ENCODE results near the gene RPS6KB2. TPM values are rescaled to one million over a fixed set of nuclear protein-coding genes. Genes with fewer than 3 reads are reported as not detected.

Gene RPS6KB2
- total and polyA plus RNA-seq, 2 experiments from 2014 or later = 65.0 to 105 TPM

DNA sequence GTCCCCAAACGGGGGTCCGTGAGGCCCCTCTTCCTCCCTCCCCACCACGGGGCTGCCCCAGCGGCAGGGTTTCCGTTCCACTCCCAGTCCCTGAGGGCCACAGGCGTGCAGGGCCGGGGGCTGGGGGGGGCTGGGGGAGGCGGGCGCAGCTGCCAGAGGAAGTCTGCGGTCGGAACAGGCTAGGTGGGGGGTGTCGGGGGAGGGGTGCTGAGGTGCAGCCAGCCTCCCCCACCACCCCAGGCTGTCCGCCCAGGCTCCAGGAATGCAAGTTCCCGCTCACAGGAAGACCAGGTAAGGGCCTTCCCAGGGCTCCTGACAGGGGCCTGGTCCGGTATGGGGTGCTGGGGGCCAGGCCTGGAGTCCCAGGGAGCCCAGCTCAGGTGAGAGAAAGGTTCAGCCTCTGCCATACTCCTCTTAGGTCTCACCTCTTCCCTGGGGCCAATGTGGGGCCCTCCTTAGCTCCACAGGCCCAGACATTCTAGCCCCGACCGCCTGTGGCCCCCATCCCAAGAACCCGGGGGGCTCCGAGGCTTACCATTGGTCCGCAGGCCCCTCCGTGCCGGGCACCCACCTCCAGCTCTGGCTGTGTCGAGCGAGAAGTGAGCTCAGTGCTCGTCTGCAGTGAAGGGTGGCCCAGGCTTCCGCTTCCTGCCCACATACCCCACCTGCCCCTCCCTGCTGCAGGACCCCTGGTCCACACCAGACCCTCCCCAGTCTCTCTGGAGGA, 9.0 kb downstream of the RPS6KB2 start, which contains the start of gene PTPRCAP:
Gene PTPRCAP (minus strand): TSS at position 601 of the 727 bp plus-strand sequence. CDS start 63 bp downstream, at position 538.
- Histone ChIP-seq H3K9me3 (ENCODE audit: low read depth) (no peaks in the 10 kb centered on the region), H3K4me3 (no peak within 1 kb of the TSS), H3K4me1 (ENCODE audit: insufficient read depth) (peaks cover 1% of the 10 kb centered on the region), H4K20me1 (ENCODE audit: insufficient read depth, poor library complexity, severe bottlenecking) (no peaks in the 10 kb centered on the region), H3K27ac (no peak within 1 kb of the TSS), H2AFZ (no peak within 1 kb of the TSS), H3K36me3 (replicated peaks; ENCODE audit: insufficient read depth, low read depth) (no peaks in the 10 kb centered on the region), H3K27me3 (no peaks in the 10 kb centered on the region), H3K9me2 (replicated peaks; ENCODE audit: insufficient read depth) (no peaks in the 10 kb centered on the region), H3K79me2 (peaks cover 6% of the 10 kb centered on the region), H3K4me2 (no peak within 1 kb of the TSS)
- DNase-seq (ENCODE audit: low spot score) = no peak
- 92% methylated on average over 17 of the region's 26 CpGs for WGBS (ENCODE audit: low lambda C conversion rate, missing lambda C conversion rate)
- no peak for TF ChIP-seq EZH2phosphoT487 (IDR thresholded peaks at IDR 0.05; ENCODE audit: low read depth, severe bottlenecking, unreplicated experiment)
- no peak for TF ChIP-seq EZH2 (IDR thresholded peaks at IDR 0.05; ENCODE audit: borderline replicate concordance)
- TF ChIP-seq, protein P1, sequence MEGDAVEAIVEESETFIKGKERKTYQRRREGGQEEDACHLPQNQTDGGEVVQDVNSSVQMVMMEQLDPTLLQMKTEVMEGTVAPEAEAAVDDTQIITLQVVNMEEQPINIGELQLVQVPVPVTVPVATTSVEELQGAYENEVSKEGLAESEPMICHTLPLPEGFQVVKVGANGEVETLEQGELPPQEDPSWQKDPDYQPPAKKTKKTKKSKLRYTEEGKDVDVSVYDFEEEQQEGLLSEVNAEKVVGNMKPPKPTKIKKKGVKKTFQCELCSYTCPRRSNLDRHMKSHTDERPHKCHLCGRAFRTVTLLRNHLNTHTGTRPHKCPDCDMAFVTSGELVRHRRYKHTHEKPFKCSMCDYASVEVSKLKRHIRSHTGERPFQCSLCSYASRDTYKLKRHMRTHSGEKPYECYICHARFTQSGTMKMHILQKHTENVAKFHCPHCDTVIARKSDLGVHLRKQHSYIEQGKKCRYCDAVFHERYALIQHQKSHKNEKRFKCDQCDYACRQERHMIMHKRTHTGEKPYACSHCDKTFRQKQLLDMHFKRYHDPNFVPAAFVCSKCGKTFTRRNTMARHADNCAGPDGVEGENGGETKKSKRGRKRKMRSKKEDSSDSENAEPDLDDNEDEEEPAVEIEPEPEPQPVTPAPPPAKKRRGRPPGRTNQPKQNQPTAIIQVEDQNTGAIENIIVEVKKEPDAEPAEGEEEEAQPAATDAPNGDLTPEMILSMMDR (IDR thresholded peaks at IDR 0.05; ENCODE audit: poor library complexity) = no peak

DNA sequence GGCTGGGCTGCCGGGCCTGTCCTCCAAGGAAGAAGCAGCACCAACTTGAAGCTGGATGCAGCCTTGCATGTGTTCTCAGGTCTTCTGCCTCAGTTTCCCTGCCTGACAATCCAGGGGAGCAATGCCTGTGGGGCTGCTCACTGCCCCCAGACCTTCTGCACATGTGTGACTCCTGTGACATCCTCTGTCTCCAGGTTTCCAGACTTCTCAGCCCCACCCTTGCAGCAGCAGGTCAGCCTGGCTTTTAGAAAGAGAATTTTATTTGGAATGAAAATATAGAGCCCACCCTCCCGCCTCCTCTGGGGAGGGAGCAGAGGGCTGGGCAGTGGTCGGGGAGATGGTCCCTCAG, 9.5 kb downstream of the RPS6KB2 start:
- Histone ChIP-seq H3K9me3 (ENCODE audit: low read depth) (no peaks in the 10 kb centered on the region), H3K4me1 (ENCODE audit: insufficient read depth) (peaks cover 6% of the 10 kb centered on the region), H4K20me1 (ENCODE audit: insufficient read depth, poor library complexity, severe bottlenecking) (no peaks in the 10 kb centered on the region), H3K27me3 (no peaks in the 10 kb centered on the region), H3K4me3 (no peak overlapping the region), H3K27ac (no peak overlapping the region), H3K4me2 (no peak overlapping the region), H3K36me3 (replicated peaks; ENCODE audit: insufficient read depth, low read depth) (no peaks in the 10 kb centered on the region), H2AFZ (no peak overlapping the region), H3K79me2 (peaks cover 11% of the 10 kb centered on the region), H3K9me2 (replicated peaks; ENCODE audit: insufficient read depth) (no peaks in the 10 kb centered on the region)
- no peak for DNase-seq (ENCODE audit: low spot score)
- WGBS (ENCODE audit: low lambda C conversion rate, missing lambda C conversion rate) = 90% methylated on average over 3 of the region's 3 CpGs
- TF ChIP-seq, protein P1 (IDR thresholded peaks at IDR 0.05; ENCODE audit: poor library complexity) = no peak
- TF ChIP-seq EZH2 (IDR thresholded peaks at IDR 0.05; ENCODE audit: borderline replicate concordance) (no peak), EZH2phosphoT487 (IDR thresholded peaks at IDR 0.05; ENCODE audit: low read depth, severe bottlenecking, unreplicated experiment) (no peak)

DNA sequence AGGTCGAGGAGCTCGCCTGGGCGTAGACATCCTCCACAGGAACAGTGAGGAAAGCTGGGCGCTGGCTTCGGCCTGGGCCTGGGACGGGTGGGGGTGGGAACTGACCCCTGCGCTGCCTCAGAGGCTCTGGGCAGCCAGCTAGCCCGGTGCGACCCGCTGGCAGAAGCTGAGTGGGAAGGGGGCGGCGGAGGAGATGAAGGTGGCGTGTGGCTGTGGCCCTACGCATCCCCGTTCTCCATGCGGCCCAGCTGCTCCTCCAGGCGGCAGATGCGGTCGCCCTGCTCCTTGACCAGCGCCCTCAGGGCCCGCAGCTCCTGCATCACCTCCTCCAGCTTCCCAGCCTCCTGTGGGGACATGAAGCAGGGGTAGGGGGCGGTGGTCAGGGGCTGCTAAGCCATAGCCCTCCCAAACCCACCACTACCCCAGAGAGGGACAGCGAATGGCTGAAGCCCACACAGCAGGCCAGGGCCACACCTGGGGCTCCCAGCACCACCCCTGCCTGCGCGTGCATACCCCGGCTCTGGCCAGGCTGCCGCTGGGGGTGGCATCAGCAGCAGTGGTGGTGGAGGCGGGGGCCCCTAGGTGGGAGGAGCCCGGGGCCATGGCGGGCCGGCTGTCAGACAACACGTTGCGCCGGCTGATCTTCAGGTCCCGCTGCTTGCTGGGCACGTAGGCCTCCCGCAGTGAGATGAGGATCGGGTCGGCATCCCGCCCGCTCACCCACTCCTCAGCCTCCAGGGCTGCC, 10.0 kb downstream of the RPS6KB2 start:
- TF ChIP-seq, protein P1 (IDR thresholded peaks at IDR 0.05; ENCODE audit: poor library complexity) = no peak
- TF ChIP-seq EZH2phosphoT487 (IDR thresholded peaks at IDR 0.05; ENCODE audit: low read depth, severe bottlenecking, unreplicated experiment) = no peak
- TF ChIP-seq EZH2 (IDR thresholded peaks at IDR 0.05; ENCODE audit: borderline replicate concordance) = no peak
- no peak overlapping the region for H3K4me3 ChIP-seq
- no peaks in the 10 kb centered on the region for H3K9me2 ChIP-seq (replicated peaks; ENCODE audit: insufficient read depth)
- no peaks in the 10 kb centered on the region for H3K27me3 ChIP-seq
- H2AFZ ChIP-seq = no peak overlapping the region
- no peaks in the 10 kb centered on the region for H3K36me3 ChIP-seq (replicated peaks; ENCODE audit: insufficient read depth, low read depth)
- H3K79me2 ChIP-seq = peaks cover 15% of the 10 kb centered on the region
- H3K9me3 ChIP-seq (ENCODE audit: low read depth) = no peaks in the 10 kb centered on the region
- H3K27ac ChIP-seq = no peak overlapping the region
- no peaks in the 10 kb centered on the region for H4K20me1 ChIP-seq (ENCODE audit: insufficient read depth, poor library complexity, severe bottlenecking)
- WGBS (ENCODE audit: low lambda C conversion rate, missing lambda C conversion rate) = 88% methylated on average over 21 of the region's 41 CpGs
- no peak overlapping the region for H3K4me2 ChIP-seq
- peaks cover 6% of the 10 kb centered on the region for H3K4me1 ChIP-seq (ENCODE audit: insufficient read depth)
- no peak for DNase-seq (ENCODE audit: low spot score)
